ENCODE data around the gene AHDC1. TPM values are rescaled to one million over a fixed set of nuclear protein-coding genes. Genes with fewer than 3 reads are reported as not detected.

Gene AHDC1
- total and polyA plus RNA-seq, 2 of the 13 experiments (the other 11 are each of a cell fraction or from before 2014, with no cell fraction given) = 1.0 to 2.7 TPM

DNA sequence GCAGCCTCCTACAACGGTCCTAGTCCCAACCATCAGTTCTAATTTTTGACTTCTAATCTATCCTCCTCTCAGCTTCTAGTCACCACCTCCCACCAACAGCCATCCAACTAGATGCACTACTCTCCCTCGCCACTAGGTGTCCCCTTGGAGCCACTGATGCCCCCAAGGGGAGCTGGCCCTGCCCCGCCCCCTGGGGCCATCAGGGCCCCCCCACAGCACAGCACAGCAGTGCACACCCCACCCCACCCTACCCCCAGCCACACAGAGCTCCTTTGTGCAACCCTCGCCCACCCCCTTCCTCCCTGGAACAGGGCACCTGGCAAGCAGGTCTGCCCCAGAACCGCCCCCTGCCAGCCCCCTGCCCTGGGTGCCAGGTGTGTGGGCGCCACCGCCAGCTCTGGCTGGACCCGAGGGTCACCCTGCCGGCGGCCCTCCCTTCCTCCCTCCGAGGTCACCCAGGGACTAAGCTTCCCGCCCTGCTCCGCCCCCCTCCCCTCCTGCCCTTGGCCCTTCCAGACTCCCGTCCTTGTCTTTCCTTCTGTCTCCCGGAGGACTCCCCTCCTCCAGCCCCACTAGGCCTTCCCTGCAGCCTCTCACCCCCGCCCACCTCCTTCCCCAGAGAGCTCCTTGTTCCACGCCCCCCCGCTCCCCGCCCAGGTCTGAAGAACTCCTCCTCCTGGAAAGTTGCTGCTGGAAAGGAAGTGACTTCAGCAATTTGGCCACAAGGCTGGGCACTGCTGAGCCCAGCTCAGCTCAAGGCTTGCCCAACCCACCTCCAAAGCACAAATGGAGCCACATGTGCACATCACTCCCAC lies 47.0 kb downstream of the AHDC1 start (continued):
- TF ChIP-seq, protein P1, sequence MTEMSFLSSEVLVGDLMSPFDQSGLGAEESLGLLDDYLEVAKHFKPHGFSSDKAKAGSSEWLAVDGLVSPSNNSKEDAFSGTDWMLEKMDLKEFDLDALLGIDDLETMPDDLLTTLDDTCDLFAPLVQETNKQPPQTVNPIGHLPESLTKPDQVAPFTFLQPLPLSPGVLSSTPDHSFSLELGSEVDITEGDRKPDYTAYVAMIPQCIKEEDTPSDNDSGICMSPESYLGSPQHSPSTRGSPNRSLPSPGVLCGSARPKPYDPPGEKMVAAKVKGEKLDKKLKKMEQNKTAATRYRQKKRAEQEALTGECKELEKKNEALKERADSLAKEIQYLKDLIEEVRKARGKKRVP (CRISPR knock-in tag; IDR thresholded peaks at IDR 0.05) = no peak
- TF ChIP-seq KLF16 (CRISPR knock-in tag; IDR thresholded peaks at IDR 0.05) (peak in 1 of 2 experiments; percentile 62; a peak in 2 of 4 replicates), IKZF1 (IDR thresholded peaks at IDR 0.05) (no peak), ZNF777 (CRISPR knock-in tag; IDR thresholded peaks at IDR 0.05) (peak; percentile 37; the same call in 1 of the 2 replicates), ZNF614 (CRISPR knock-in tag; IDR thresholded peaks at IDR 0.05; ENCODE audit: borderline replicate concordance) (0 out of 2 replicates have a peak, but pooled peaks have one; percentile 40), FIP1L1 (IDR thresholded peaks at IDR 0.05; ENCODE audit: borderline replicate concordance, insufficient read depth, low read depth, low read length) (no peak), KLF9 (CRISPR knock-in tag; IDR thresholded peaks at IDR 0.05; ENCODE audit: low read depth) (peak; percentile 60; the same call in 1 of the 2 replicates), STAG1 (CRISPR knock-in tag; IDR thresholded peaks at IDR 0.05) (peak; percentile 77), NR3C1 (CRISPR knock-in tag; IDR thresholded peaks at IDR 0.05) (no peak), NFIC (IDR thresholded peaks at IDR 0.05; ENCODE audit: low read length) (no peak), SMC3 (IDR thresholded peaks at IDR 0.05; ENCODE audit: low read length) (peak; percentile 73), HNRNPL (IDR thresholded peaks at IDR 0.05; ENCODE audit: low read depth, low read length) (peak; percentile 91), HDAC2 (CRISPR knock-in tag; IDR thresholded peaks at IDR 0.05) (0 out of 2 replicates have a peak, but pooled peaks have one; percentile 17), ZNF101 (CRISPR knock-in tag; IDR thresholded peaks at IDR 0.05; ENCODE audit: borderline replicate concordance, low read depth) (no peak)
- TF ChIP-seq, protein P2, sequence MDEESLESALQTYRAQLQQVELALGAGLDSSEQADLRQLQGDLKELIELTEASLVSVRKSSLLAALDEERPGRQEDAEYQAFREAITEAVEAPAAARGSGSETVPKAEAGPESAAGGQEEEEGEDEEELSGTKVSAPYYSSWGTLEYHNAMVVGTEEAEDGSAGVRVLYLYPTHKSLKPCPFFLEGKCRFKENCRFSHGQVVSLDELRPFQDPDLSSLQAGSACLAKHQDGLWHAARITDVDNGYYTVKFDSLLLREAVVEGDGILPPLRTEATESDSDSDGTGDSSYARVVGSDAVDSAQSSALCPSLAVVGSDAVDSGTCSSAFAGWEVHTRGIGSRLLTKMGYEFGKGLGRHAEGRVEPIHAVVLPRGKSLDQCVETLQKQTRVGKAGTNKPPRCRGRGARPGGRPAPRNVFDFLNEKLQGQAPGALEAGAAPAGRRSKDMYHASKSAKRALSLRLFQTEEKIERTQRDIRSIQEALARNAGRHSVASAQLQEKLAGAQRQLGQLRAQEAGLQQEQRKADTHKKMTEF (CRISPR knock-in tag; IDR thresholded peaks at IDR 0.05) = peak; percentile 32; the same call in 1 of the 2 replicates
- TF ChIP-seq, protein P3, sequence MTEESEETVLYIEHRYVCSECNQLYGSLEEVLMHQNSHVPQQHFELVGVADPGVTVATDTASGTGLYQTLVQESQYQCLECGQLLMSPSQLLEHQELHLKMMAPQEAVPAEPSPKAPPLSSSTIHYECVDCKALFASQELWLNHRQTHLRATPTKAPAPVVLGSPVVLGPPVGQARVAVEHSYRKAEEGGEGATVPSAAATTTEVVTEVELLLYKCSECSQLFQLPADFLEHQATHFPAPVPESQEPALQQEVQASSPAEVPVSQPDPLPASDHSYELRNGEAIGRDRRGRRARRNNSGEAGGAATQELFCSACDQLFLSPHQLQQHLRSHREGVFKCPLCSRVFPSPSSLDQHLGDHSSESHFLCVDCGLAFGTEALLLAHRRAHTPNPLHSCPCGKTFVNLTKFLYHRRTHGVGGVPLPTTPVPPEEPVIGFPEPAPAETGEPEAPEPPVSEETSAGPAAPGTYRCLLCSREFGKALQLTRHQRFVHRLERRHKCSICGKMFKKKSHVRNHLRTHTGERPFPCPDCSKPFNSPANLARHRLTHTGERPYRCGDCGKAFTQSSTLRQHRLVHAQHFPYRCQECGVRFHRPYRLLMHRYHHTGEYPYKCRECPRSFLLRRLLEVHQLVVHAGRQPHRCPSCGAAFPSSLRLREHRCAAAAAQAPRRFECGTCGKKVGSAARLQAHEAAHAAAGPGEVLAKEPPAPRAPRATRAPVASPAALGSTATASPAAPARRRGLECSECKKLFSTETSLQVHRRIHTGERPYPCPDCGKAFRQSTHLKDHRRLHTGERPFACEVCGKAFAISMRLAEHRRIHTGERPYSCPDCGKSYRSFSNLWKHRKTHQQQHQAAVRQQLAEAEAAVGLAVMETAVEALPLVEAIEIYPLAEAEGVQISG (CRISPR knock-in tag; IDR thresholded peaks at IDR 0.05) = 0 out of 2 replicates have a peak, but pooled peaks have one; percentile 18
- TF ChIP-seq, protein P4, sequence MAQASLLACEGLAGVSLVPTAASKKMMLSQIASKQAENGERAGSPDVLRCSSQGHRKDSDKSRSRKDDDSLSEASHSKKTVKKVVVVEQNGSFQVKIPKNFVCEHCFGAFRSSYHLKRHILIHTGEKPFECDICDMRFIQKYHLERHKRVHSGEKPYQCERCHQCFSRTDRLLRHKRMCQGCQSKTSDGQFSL (CRISPR knock-in tag; IDR thresholded peaks at IDR 0.05) = peak; percentile 97
- TF ChIP-seq, protein P5, sequence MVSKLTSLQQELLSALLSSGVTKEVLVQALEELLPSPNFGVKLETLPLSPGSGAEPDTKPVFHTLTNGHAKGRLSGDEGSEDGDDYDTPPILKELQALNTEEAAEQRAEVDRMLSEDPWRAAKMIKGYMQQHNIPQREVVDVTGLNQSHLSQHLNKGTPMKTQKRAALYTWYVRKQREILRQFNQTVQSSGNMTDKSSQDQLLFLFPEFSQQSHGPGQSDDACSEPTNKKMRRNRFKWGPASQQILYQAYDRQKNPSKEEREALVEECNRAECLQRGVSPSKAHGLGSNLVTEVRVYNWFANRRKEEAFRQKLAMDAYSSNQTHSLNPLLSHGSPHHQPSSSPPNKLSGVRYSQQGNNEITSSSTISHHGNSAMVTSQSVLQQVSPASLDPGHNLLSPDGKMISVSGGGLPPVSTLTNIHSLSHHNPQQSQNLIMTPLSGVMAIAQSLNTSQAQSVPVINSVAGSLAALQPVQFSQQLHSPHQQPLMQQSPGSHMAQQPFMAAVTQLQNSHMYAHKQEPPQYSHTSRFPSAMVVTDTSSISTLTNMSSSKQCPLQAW (CRISPR knock-in tag; IDR thresholded peaks at IDR 0.05) = no peak

Data from HepG2 (cell line).